Left cardiac atrium (tissue), 4 donors: ENCODE measurements around the gene POLR2F. TPM values are rescaled to one million over a fixed set of nuclear protein-coding genes. Genes with fewer than 3 reads are reported as not detected.
A peak's percentile ranks its signal among the peaks of the same experiment; 100 is the strongest.
"Not testable (repeated sequence)": the region's sequence is repeated elsewhere in the genome, so short reads cannot be mapped to it uniquely, and the experiment has no call there.

Source experiments
- ATAC-seq, 2 donors: fragments of 200-7000 bp; cut with Tn5 transposase; one replicate each; pipeline ENCODE4 v1.9.1; 2020; ENCODE audit warnings: mild to moderate bottlenecking in 2 of 2, moderate library complexity in 2 of 2
- DNase-seq: peaks from one replicate; pipeline ENCODE4 v3.0.0-alpha.2; 2020
- intact Hi-C, 2 donors: fragments of 100-400 bp; cut with DNase I; formaldehyde crosslinking; loops; one replicate each; pipeline versions ENCODE4 v1.14.1 to v1.15.1; 2022 to 2023
- total RNA-seq, 2 donors: library from RNA; stranded (reverse); fragmentation: NEBNext Ultra II Directional; extraction: Animal tissue kit (Norgen Biotek cat#: 25700); gene quantifications; one replicate each; pipeline ENCODE4 v1.2.1, GENCODE V29; 2021
- donor health status: DM: no; HTN: yes; CAD: no.
- donor health status: DM: no; HTN: yes; CAD: no; lungs with severe emphysema.
- donor health status: DM: yes; HTN: yes; CAD: no.
- donor health status: Dilated cardiomyopathy.

Gene POLR2F
- total RNA-seq, 2 donors from 2014 or later, result 62.6 to 68.1 TPM

- ATAC-seq (no peak), DNase-seq (no peak)
- intact Hi-C loops, result no loop called here
Observed at GRCh38 chr22:37943825-37944198, 9.7 kb upstream of the POLR2F start.

GRCh38 chr22:37944423-37944822 lies 9.1 kb upstream of the POLR2F start:
- DNase-seq, ATAC-seq, intact Hi-C loops: not testable (repeated sequence)

- intact Hi-C loops, DNase-seq, ATAC-seq: not testable (repeated sequence)
Observed at GRCh38 chr22:37947142-37947795, 6.2 kb upstream of the POLR2F start.

- DNase-seq (no peak), ATAC-seq (no peak)
- intact Hi-C loops, result no loop called here
Observed at GRCh38 chr22:37951305-37951704, 2.2 kb upstream of the POLR2F start.

- DNase-seq, intact Hi-C loops: not testable (repeated sequence)
- peak in 1 of 2 donors; percentile 33 for ATAC-seq
Observed at GRCh38 chr22:37952629-37953028, 870 bp upstream of the POLR2F start.

- peak; percentile 32 for DNase-seq
- intact Hi-C loops, result no loop called here
- ATAC-seq, result peak; percentile 58 to 68
Observed at GRCh38 chr22:37953062-37953436, 450 bp upstream of the POLR2F start.

- DNase-seq (no peak), ATAC-seq (no peak)
- intact Hi-C loops, result no loop called here
Observed at GRCh38 chr22:37954686-37955085, 1.2 kb downstream of the POLR2F start.

GRCh38 chr22:37955825-37956397 lies 2.4 kb downstream of the POLR2F start:
- intact Hi-C loops, ATAC-seq, DNase-seq: not testable (repeated sequence)

- no peak for ATAC-seq
- no peak for DNase-seq
- intact Hi-C loops, result no loop called here
Observed at GRCh38 chr22:37957232-37957631, 3.7 kb downstream of the POLR2F start.

- ATAC-seq, result no peak
- intact Hi-C loops, result no loop called here
Observed at GRCh38 chr22:37959231-37959825, 5.8 kb downstream of the POLR2F start.

GRCh38 chr22:37961062-37961461 lies 7.6 kb downstream of the POLR2F start:
- intact Hi-C loops, result loop anchor here in 1 of 2 donors (5.0 kb wide), 1 partner anchor 144 kb away; no protein-coding TSS in a partner anchor
- DNase-seq (no peak), ATAC-seq (no peak)

More at GRCh38 chr22:37959231-37959825, 5.8 kb downstream of the POLR2F start:
- no peak for DNase-seq

GRCh38 chr22:37965940-37966664 lies 12.6 kb downstream of the POLR2F start:
- DNase-seq (no peak), ATAC-seq (peak; percentile 10 to 12)
- intact Hi-C loops, result loop anchor here in 1 of 2 donors (2.0 to 5.0 kb wide), 2 partner anchors 79 to 147 kb away; no protein-coding TSS in a partner anchor

- ATAC-seq (no peak), DNase-seq (no peak)
- intact Hi-C loops, result loop anchor here in 1 of 2 donors (5.0 kb wide), 1 partner anchor 80 kb away; no protein-coding TSS in a partner anchor
Observed at GRCh38 chr22:37967147-37967546, 13.6 kb downstream of the POLR2F start.

GRCh38 chr22:37967637-37968451 lies 14.3 kb downstream of the POLR2F start:
- DNase-seq (no peak), ATAC-seq (no peak)
- intact Hi-C loops, result loop anchor here in 1 of 2 donors (5.0 kb wide), 1 partner anchor 81 kb away; no protein-coding TSS in a partner anchor

- no peak for ATAC-seq
- DNase-seq, result no peak
- intact Hi-C loops, result loop anchor here in 1 of 2 donors (5.0 kb wide), 1 partner anchor 81 kb away; no protein-coding TSS in a partner anchor
Observed at GRCh38 chr22:37968452-37969251, 15.2 kb downstream of the POLR2F start.

- DNase-seq (no peak), ATAC-seq (no peak)
- intact Hi-C loops, result no loop called here
Observed at GRCh38 chr22:37970864-37971263, 17.4 kb downstream of the POLR2F start.

- DNase-seq (no peak), ATAC-seq (no peak)
- intact Hi-C loops, result no loop called here
Observed at GRCh38 chr22:37971475-37972434, 18.3 kb downstream of the POLR2F start.
